C4-2B (cell line): ENCODE data around the gene PDGFD.

Experiments
- H3K27ac ChIP-seq: fragments of 450-650 bp; 2 replicates; pipeline ENCODE4 v1.5.1; 2017
- CTCF ChIP-seq: fragments of 450-650 bp; conservative IDR thresholded peaks from 2 replicates; pipeline ENCODE4 v1.5.1; 2017; ENCODE audit warnings: mild to moderate bottlenecking
- ZFX ChIP-seq: fragments of 450-650 bp; IDR thresholded peaks from 2 replicates; pipeline ENCODE4 v1.6.1; 2017

Gene PDGFD

DNA sequence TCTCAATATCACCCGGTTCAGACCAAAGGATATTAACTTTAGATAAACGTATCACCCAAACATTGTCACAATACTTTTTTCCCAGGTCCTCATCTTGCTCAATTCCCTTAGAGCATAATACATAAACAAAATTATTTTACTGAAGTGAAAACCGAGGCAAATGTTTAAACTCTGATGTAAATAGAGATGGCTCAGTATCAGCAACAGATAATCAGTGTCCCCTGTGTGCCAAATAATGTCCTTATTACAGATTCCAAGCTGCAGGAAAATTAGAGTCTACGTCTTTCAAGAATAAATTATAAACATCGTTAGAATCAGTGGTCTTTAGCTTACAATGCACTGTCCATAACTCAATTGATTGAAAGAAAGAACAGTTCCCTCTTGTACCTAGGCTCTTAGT lies 77.3 kb downstream of the PDGFD start:
- TF ChIP-seq ZFX (no peak), CTCF (no peak)
- H3K27ac ChIP-seq, result no peak overlapping the region

GRCh38 chr11:104078995-104079394 lies 85.0 kb downstream of the PDGFD start:
- no peak overlapping the region for H3K27ac ChIP-seq
- no peak for TF ChIP-seq CTCF
- TF ChIP-seq ZFX, result no peak

GRCh38 chr11:104078245-104078644 lies 85.7 kb downstream of the PDGFD start:
- H3K27ac ChIP-seq, result no peak overlapping the region
- TF ChIP-seq CTCF, result no peak

DNA sequence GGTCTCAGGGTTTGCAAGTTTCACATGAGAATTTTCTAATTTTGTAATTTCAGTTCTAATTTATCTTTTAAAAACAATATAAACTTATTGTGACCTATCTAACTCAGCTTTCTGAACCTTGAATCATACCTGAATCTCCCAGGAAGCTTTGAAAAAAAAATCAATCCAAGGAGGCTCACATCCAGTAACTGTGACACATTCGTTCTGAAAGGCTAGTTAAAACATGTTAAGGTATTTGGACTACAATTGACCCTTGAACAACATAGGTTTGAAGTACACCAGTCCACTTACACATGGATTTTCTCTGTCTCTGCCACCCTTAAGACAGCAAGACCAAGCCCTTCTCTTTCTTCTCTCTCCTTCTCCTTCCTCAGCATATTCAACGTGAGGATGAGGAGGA lies 87.5 kb downstream of the PDGFD start:
- no peak overlapping the region for H3K27ac ChIP-seq
- TF ChIP-seq ZFX (no peak), CTCF (no peak)

GRCh38 chr11:104075706-104076105 lies 88.2 kb downstream of the PDGFD start:
- H3K27ac ChIP-seq, result no peak overlapping the region
- TF ChIP-seq CTCF (no peak), ZFX (no peak)

GRCh38 chr11:104075091-104075490 lies 88.9 kb downstream of the PDGFD start:
- TF ChIP-seq CTCF (no peak), ZFX (no peak)
- H3K27ac ChIP-seq, result no peak overlapping the region

DNA sequence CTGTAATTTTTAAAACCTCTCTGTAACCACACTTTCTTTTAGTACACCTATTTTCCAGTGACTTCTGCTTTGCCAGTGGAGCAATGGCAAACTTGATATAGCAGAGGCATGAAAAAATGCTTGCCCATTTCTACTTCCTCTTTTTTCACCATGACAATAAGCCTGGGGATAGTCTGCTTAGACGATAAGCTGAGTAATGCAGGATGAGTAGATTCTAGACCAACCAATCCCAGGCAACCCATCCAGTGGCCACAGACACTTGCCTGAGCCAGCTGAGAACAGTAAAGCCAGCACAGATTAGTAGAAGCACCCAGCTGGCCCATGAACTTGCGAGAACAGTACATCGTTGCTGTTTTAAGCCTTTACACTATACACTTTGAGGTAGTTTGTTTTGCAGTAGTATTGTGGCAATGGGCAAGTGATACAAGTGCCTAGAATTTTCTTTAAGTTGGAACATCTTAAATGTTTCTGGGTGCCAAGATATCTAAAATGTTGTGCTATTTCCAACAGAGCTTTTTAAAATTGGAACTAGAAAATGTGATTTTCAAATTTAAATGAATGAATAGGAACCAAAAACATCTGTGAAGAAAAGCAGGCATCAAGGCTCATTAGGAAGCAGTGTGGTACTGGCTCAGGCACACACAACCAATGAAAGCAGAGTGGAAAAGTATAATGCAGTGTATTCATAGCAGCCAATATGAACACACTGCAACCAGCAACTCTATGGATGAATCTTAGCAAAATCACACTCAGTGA lies 89.8 kb downstream of the PDGFD start:
- TF ChIP-seq CTCF (no peak), ZFX (no peak)
- no peak overlapping the region for H3K27ac ChIP-seq
